ENCODE results near the gene AIG1. TPM values are rescaled to one million over a fixed set of nuclear protein-coding genes. Genes with fewer than 3 reads are reported as not detected.

The AIG1 gene
- total RNA-seq, 2 experiments from 2014 or later = 11.7 to 12.1 TPM

DNA sequence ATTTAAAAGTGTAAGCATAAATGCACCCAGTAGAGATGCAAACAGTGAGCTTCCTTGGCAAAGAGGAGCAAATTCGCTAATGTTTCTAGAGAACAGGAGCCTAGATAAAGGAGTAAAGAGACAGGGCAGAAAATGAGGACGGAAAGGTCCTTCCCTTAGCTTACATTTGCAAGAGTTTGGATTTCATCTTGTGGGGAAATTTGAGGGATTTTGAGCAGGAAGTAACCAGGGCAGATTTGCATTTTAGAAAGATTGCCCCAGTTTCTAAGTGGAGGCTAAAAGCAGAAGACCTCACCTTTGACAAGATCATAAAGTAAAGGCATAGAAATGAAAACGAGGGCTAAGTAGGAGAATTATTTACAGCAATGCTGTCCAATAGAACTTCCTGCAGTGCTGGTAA lies 309.3 kb downstream of the AIG1 start:
- Mint-ChIP-seq H3K27me3 (peaks cover 3% of the 10 kb centered on the region), H3K27ac (no peak overlapping the region), H3K36me3 (ENCODE audit: low read depth) (no peaks in the 10 kb centered on the region), H3K9me3 (no peaks in the 10 kb centered on the region), H3K4me1 (no peaks in the 10 kb centered on the region), H3K4me3 (no peak overlapping the region)
- no peak for DNase-seq
- ChIA-PET CTCF (no interaction called here), POLR2A (no interaction called here)

DNA sequence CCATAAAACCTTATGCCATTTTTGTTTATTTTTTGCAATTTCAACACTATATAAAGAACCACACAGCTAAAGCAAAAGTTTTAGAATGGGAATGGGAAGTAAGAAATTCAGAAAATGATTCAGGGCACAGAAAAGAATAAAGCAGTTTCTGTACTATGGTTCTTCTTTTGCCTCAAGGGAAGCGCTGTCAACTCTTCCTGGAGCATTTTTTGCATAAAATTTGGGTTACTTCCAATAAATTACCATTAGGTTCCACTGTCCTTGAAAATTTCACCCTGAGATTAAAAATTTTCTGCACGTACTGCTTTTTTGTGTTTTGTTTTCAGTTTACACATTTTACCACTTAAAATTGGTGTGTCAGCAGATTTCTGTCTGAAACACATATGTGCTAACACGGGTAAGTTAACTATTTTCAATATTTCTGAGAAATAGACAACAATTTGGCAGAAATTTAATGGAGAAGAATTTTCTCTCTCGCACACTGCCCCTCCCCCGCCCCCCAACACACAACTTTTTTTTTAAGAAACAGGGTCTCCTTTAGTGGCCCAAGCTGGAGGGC lies 310.2 kb downstream of the AIG1 start:
- CTCF ChIA-PET = no interaction called here
- no peaks in the 10 kb centered on the region for H3K36me3 Mint-ChIP-seq (ENCODE audit: low read depth)
- H3K27me3 Mint-ChIP-seq = peaks cover 3% of the 10 kb centered on the region
- H3K27ac Mint-ChIP-seq = no peak overlapping the region
- H3K4me1 Mint-ChIP-seq = no peaks in the 10 kb centered on the region
- no peak for DNase-seq
- POLR2A ChIA-PET = no interaction called here
- H3K9me3 Mint-ChIP-seq = no peaks in the 10 kb centered on the region
- H3K4me3 Mint-ChIP-seq = no peak overlapping the region

DNA sequence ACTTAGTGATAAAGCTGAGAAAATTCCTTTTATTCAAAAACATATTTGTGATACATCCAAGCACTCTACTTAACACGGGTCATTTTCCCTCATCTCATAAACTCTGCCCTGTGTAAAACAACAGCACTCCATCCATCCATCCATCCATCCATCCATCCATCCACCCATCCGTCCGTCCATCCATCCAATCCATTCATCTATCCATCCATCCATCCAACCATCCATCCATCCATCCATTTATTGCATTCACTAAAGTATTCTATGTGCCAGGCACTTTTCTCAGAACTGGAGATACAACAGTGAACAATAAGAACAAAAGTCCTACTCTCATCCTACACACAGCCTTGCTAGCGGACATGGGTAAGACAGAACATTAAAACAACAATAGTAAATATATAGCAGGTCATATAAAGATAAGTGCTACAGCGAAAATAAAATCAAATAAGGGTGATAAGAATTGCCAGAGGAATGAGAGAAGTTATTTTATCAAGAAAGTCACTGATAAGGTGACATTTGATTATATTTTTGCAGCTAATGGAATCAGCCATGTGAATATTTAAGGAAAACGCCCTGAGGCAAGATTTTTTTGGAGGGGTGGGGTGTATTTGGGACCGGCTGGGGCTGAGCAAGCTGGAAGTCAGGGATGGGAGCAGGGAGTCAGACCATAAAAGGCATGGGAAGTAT lies 311.7 kb downstream of the AIG1 start:
- H3K27me3 Mint-ChIP-seq = no peaks in the 10 kb centered on the region
- ChIA-PET CTCF (no interaction called here), POLR2A (no interaction called here)
- no peak for DNase-seq
- no peaks in the 10 kb centered on the region for H3K4me1 Mint-ChIP-seq
- H3K27ac Mint-ChIP-seq = no peak overlapping the region
- no peak overlapping the region for H3K4me3 Mint-ChIP-seq
- no peaks in the 10 kb centered on the region for H3K36me3 Mint-ChIP-seq (ENCODE audit: low read depth)
- peaks cover 2% of the 10 kb centered on the region for H3K9me3 Mint-ChIP-seq

DNA sequence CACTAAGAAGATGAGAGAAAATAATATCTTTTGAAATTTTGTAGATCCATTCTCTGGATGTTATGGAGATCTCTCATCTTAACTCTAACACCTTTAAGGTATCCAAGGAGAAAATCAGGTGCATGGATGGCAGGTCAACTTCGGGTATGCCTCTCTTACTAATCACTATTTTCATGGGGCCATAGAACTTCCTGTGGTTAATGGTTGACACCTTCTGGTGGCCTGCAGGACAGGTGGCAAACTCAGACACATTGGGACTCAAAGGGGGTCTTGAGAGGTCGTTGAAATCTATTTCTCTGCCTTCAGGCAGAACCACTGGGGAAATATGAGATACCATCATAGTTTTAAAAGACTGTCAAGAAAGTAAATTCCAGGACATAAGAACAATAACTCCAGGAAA lies 313.3 kb downstream of the AIG1 start:
- Mint-ChIP-seq H3K9me3 (peaks cover 4% of the 10 kb centered on the region), H3K4me1 (no peaks in the 10 kb centered on the region), H3K36me3 (ENCODE audit: low read depth) (no peaks in the 10 kb centered on the region), H3K4me3 (no peak overlapping the region), H3K27me3 (peaks cover 7% of the 10 kb centered on the region), H3K27ac (no peak overlapping the region)
- POLR2A ChIA-PET = no interaction called here
- DNase-seq = no peak
- CTCF ChIA-PET = no interaction called here

DNA sequence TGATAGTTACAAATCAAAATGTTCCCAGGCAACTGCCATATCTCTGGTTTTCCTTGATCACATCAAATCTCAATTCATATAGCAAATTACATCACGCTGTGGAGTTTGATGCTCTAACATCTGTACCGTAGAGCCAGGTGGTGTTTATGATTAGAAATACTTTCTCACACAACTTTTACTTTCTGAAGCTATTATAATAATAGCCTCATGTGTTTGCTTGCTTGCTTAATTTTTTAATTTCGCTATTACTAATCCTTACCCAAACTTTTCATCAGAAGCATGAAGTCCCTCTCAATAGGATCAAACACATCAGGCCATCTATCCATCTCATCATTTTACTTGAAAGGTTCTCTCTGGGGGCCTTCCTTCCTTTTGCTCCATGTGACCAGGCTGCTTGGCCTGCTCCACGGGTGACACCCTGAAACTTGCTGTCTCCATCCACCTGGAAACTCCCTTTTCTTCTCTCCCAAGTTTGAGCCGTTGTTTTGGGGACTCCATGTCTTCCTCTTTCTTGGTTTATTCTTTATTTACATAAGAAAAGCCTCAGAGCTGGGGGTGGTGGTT lies 314.4 kb downstream of the AIG1 start:
- H3K27me3 Mint-ChIP-seq = peaks cover 12% of the 10 kb centered on the region

DNA sequence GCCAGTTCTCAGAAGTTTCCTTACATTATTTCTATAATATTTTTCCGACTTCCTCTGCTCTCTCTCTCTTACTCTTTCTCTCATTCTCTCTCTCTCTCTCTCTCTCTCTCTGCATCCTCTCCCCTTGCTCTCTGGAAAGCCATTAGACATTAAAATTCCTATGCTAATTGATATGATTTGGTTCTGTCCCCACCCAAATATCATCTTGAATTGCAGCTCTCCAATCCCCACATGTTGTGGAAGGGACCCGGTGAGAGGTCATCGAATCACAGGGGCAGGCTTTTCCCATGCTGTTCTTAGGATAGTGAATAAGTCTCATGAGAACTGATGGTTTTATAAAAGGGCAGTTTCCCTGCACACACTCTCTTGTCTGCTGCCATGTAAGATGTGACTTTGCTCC lies 315.7 kb downstream of the AIG1 start:
- POLR2A ChIA-PET = no interaction called here
- Mint-ChIP-seq H3K27me3 (peaks cover 12% of the 10 kb centered on the region), H3K9me3 (peaks cover 4% of the 10 kb centered on the region), H3K36me3 (ENCODE audit: low read depth) (no peaks in the 10 kb centered on the region), H3K4me1 (no peaks in the 10 kb centered on the region), H3K4me3 (no peak overlapping the region), H3K27ac (no peak overlapping the region)
- CTCF ChIA-PET = no interaction called here
- DNase-seq = no peak

More for the DNA sequence above, 314.4 kb downstream of the AIG1 start:
- CTCF ChIA-PET = no interaction called here
- Mint-ChIP-seq H3K36me3 (ENCODE audit: low read depth) (no peaks in the 10 kb centered on the region), H3K4me1 (no peaks in the 10 kb centered on the region), H3K4me3 (no peak overlapping the region), H3K9me3 (peaks cover 4% of the 10 kb centered on the region), H3K27ac (no peak overlapping the region)
- POLR2A ChIA-PET = no interaction called here
- no peak for DNase-seq

DNA sequence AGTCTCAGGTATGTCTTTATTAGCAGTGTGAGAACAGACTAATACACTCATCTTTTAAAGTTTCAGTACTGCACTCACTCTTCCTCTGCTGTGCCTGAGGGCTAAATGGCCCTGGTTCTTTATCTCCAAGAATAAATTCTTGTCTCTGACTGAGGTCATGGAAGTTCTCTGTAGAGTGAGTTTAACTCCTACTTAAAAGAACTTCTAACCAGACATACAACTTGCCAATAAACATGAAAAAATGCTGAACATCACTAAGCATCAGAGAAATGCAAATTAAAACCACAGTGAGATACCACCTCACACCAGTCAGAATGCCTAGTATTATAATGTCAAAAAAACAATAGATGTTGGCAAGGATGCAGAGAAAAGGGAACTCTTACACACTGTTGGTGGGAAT lies 316.2 kb downstream of the AIG1 start:
- ChIA-PET POLR2A (no interaction called here), CTCF (no interaction called here)
- DNase-seq = no peak
- H3K36me3 Mint-ChIP-seq (ENCODE audit: low read depth) = no peaks in the 10 kb centered on the region
- no peak overlapping the region for H3K27ac Mint-ChIP-seq
- H3K9me3 Mint-ChIP-seq = peaks cover 4% of the 10 kb centered on the region
- H3K4me1 Mint-ChIP-seq = no peaks in the 10 kb centered on the region
- H3K4me3 Mint-ChIP-seq = no peak overlapping the region
- peaks cover 12% of the 10 kb centered on the region for H3K27me3 Mint-ChIP-seq

DNA sequence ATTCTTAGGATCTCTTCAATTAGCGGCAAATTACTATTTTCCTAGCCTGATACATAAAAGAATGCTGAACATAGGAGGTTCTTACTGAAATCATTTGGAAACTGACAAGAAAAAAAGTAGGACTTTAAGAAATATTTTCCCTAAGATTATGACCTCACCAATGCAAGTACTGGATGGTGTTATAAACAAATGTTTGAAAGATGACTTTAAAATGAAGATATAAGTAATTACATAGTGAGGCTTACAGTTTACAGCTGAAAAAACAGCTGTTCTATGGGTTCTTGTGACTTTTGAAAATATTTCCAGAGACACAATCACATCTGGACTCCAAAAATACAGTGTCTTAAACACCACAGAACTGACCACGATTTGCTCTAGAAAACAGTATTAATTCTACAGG lies 324.9 kb downstream of the AIG1 start:
- Mint-ChIP-seq H3K36me3 (ENCODE audit: low read depth) (no peaks in the 10 kb centered on the region), H3K27ac (no peak overlapping the region), H3K27me3 (peaks cover 4% of the 10 kb centered on the region), H3K4me3 (no peak overlapping the region), H3K4me1 (no peaks in the 10 kb centered on the region), H3K9me3 (no peaks in the 10 kb centered on the region)
- ChIA-PET POLR2A (no interaction called here), CTCF (no interaction called here)
- DNase-seq = no peak

DNA sequence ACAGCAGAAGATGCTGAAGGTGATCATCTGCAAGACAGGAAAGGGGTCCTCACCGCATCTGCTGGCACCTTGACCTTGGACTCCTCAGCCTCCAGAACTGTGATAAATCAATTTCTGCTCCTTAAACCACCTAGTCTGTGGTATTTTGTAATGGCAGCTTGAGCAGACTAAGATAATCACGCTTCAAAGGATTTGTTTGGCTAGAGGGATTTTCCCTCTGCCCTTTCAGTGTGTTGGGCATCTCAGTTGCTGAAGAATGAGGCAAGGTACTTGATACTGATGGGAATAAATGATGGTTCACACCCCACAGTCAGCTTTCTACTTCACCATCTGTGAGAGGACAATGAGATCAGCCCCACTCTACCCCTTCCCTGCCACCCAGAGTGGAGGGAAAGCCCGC lies 329.6 kb downstream of the AIG1 start:
- Mint-ChIP-seq H3K4me1 (no peaks in the 10 kb centered on the region), H3K27me3 (no peaks in the 10 kb centered on the region), H3K27ac (no peak overlapping the region), H3K9me3 (no peaks in the 10 kb centered on the region), H3K4me3 (no peak overlapping the region), H3K36me3 (ENCODE audit: low read depth) (no peaks in the 10 kb centered on the region)
- ChIA-PET CTCF (no interaction called here), POLR2A (no interaction called here)
- no peak for DNase-seq

Other genes starting within 250 kb of the AIG1 start
- gene HIVEP2, start 115.7 kb upstream of the AIG1 start, total RNA-seq = 10 to 100 TPM; 30.2 to 35.4 TPM